Omental fat pad (tissue), 4 donors: ENCODE data around the gene GRID1. TPM values are rescaled to one million over a fixed set of nuclear protein-coding genes. Genes with fewer than 3 reads are reported as not detected.

Experiments
- ATAC-seq: fragments of 150-250 bp; one replicate; pipeline ENCODE4 v1.9.1; 2016; ENCODE audit warnings: mild to moderate bottlenecking, moderate library complexity; ENCODE audit not compliant: low FRiP score
- DNase-seq: peaks from one replicate; pipeline ENCODE4 v3.0.0-alpha.2; 2019; ENCODE audit warnings: low spot score
- CTCF ChIP-seq, 3 donors: fragments of 450-650 bp; IDR thresholded peaks; one replicate each; pipeline ENCODE4 v1.5.1; 2016 to 2017; ENCODE audit warnings: antibody characterized with exemption in 3 of 3, mild to moderate bottlenecking in 3 of 3, moderate library complexity in 2 of 3
- total RNA-seq, 4 donors: library from RNA; depleted of rRNA; stranded (reverse); fragments of >200 nt; gene quantifications; one replicate each; pipeline ENCODE4 v1.1.0, GENCODE V29; 2016

GRID1 gene
- total RNA-seq, 4 donors from 2014 or later, result 1.5 to 3.5 (median 2.4) TPM

GRCh38 chr10:86225103-86225782 is 141.4 kb downstream of the GRID1 start:
- no peak for TF ChIP-seq CTCF (IDR thresholded peaks at IDR 0.05)
- DNase-seq (no peak), ATAC-seq (no peak)

DNA sequence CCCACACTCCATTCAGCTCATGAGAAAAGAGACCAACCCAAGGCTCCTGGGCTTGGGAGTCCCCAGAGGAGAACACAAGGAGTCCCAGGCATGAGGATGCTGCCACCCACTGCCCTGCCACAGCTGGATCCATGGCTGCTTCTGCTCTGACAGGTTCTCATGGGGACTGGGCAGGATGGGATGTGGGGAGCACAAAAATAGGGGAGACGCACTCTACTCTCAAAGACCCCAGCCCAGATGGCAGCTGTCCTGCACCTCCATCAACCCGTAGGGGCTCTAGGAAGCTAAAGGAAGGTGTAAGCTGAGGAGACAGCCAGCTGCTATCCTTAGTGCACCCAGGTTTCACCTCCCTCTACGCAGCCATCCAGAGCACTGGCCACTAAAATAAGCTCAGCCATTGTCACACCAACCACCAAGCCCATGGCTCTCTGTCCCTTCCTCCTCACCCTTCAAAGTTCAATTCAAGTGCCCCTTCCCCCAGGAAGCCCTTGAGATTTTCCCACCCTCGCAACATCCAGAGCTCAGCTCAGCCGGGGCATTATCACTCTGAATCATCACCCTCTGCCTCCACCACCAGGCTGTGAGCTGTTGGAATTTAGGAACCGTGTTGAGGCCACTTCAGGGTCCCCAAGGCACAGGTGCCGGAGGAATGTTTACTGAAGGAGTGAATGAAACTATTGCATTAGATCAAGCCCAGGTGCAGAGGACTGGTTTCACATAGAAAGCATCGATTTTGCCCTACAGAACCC is 142.1 kb downstream of the GRID1 start:
- ATAC-seq (no peak), DNase-seq (no peak)
- no peak for TF ChIP-seq CTCF (IDR thresholded peaks at IDR 0.05)

GRCh38 chr10:86223256-86223655 is 143.3 kb downstream of the GRID1 start:
- no peak for TF ChIP-seq CTCF (IDR thresholded peaks at IDR 0.05)
- no peak for ATAC-seq
- DNase-seq, result no peak

DNA sequence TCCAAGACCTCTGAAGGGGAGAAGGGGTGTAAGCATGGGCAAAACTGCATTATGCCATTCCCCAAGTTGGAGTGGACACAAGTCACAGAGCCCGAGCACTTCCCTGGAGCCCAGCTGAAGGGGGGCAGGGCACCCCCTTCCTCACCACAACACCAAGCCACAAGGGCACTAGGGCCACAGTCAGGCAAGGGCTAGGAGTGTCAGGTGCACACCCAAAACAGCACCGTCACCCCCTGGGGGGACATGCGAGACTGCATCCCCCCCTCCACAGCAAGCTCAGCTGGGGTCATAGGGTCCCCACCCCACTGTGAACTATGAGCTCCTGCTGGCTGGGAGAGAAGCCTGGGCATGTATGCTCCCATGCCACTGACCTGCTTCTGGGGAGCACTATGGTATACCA is 143.9 kb downstream of the GRID1 start:
- no peak for ATAC-seq
- no peak for DNase-seq
- TF ChIP-seq CTCF (IDR thresholded peaks at IDR 0.05), result no peak

DNA sequence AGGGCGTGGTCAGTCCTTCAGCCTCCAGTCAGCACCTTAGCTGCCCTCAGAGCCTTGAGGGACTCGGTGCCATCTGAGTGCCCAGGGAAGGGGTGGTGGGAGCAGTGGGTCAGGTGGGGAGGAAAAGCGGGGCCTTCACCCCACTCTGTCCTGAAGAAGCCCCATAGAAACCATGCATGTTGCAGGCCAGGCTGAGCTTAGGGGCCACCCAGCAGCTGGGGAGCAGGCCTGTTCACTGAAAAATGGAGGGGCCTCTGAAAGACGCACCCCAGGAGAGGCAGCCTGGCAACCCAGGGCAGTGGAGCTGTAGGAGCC is 144.3 kb downstream of the GRID1 start:
- ATAC-seq, result no peak
- DNase-seq, result no peak
- no peak for TF ChIP-seq CTCF (IDR thresholded peaks at IDR 0.05)

DNA sequence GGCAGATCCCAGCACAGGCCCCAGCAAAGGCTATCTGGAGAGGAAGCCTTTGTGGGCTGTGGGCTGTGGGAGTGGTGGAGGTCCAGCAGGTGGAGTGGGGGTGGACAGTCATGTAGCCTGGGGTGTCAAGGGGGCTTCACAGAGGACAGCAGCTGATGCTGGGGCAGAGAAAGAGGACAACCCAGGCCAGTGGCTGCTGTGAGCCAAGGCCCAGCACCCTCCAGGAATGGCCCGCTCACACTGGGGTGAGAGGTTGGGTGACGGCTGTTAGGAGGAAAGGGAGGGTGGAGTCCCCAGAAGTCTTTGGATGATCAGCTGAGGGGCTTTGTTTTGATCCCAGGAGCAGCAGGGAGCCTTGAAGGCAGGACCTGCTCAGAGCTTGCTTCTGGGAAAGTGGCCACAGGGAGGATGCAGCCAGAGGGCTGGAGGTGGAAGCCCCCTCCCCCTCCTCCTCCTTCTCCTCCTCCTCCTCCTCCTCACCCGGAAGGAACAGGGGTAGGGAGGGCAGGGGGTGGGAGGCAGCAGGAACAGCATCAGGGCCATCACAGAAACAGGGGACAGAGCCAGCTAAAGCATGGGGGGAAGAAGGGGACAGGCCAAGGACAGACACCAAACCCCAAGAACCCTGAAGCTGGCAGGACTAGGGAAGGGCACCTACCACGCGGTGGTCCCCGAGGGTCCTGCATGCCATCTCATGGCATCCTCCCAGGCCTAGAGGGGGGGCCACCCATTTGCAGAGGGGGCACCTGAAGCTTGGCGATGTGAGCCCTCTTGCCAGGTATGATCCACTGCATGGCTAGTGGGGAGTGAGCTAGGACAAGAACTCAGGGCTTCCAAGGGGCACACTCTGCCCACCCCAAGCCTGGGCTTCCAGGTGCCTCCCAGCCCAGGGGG is 144.9 kb downstream of the GRID1 start:
- DNase-seq (no peak), ATAC-seq (no peak)
- TF ChIP-seq CTCF (IDR thresholded peaks at IDR 0.05), result no peak
